ENCODE results near the gene TBC1D22A. TPM values are rescaled to one million over a fixed set of nuclear protein-coding genes. Genes with fewer than 3 reads are reported as not detected.
"Not testable (repeated sequence)": the region's sequence is repeated elsewhere in the genome, so short reads cannot be mapped to it uniquely, and the experiment has no call there.

Gene TBC1D22A
- total RNA-seq, 1 experiment from 2014 or later: 26.0 TPM

- no peak overlapping the region for H3K4me3 Mint-ChIP-seq (ENCODE audit: unreplicated experiment)
- no peak for TF ChIP-seq CTCF (IDR thresholded peaks at IDR 0.05; ENCODE audit: unreplicated experiment)
- H3K36me3 Mint-ChIP-seq (ENCODE audit: insufficient read depth, unreplicated experiment): peaks cover 5% of the 10 kb centered on the region
These were observed 212.5 kb downstream of the TBC1D22A start for GRCh38 chr22:46974631-46975585.

GRCh38 chr22:46976143-46976542 lies 213.7 kb downstream of the TBC1D22A start:
- no peak for DNase-seq (ENCODE audit: unreplicated experiment)
- Mint-ChIP-seq H3K9me3 (ENCODE audit: unreplicated experiment) (no peaks in the 10 kb centered on the region), H3K27ac (ENCODE audit: low read depth, unreplicated experiment) (no peak overlapping the region), H3K4me3 (ENCODE audit: unreplicated experiment) (no peak overlapping the region), H3K36me3 (ENCODE audit: insufficient read depth, unreplicated experiment) (peaks cover 5% of the 10 kb centered on the region), H3K27me3 (ENCODE audit: insufficient read depth, unreplicated experiment) (no peaks in the 10 kb centered on the region), H3K4me1 (ENCODE audit: insufficient read depth, unreplicated experiment) (no peaks in the 10 kb centered on the region)
- no TSS peak for BruUV-seq (replicated peaks)
- ChIA-PET CTCF (interaction anchor here (0.9 kb wide), 1 partner anchor 9 kb away, joined by 3 read pairs; no protein-coding TSS in a partner anchor), POLR2A (no interaction called here)
- intact Hi-C loops (cut with micrococcal nuclease): no loop called here
- TF ChIP-seq CTCF (IDR thresholded peaks at IDR 0.05; ENCODE audit: unreplicated experiment): no peak

More at GRCh38 chr22:46974631-46975585, 212.5 kb downstream of the TBC1D22A start:
- ChIA-PET POLR2A (interaction anchor here (0.6 kb wide), 1 partner anchor 459 kb away, joined by 3 read pairs; no protein-coding TSS in a partner anchor), CTCF (interaction anchor here (0.6 kb wide), 2 partner anchors 10 to 231 kb away, joined by 3 to 4 read pairs; no protein-coding TSS in a partner anchor)
- Mint-ChIP-seq H3K4me1 (ENCODE audit: insufficient read depth, unreplicated experiment) (no peaks in the 10 kb centered on the region), H3K27me3 (ENCODE audit: insufficient read depth, unreplicated experiment) (no peaks in the 10 kb centered on the region), H3K27ac (ENCODE audit: low read depth, unreplicated experiment) (no peak overlapping the region), H3K9me3 (ENCODE audit: unreplicated experiment) (no peaks in the 10 kb centered on the region)
- intact Hi-C loops (cut with micrococcal nuclease): no loop called here
- no TSS peak for BruUV-seq (replicated peaks)
- no peak for DNase-seq (ENCODE audit: unreplicated experiment)

- Mint-ChIP-seq H3K36me3 (ENCODE audit: insufficient read depth, unreplicated experiment) (peaks cover 5% of the 10 kb centered on the region), H3K4me1 (ENCODE audit: insufficient read depth, unreplicated experiment) (no peaks in the 10 kb centered on the region), H3K4me3 (ENCODE audit: unreplicated experiment) (no peak overlapping the region), H3K27ac (ENCODE audit: low read depth, unreplicated experiment) (no peak overlapping the region), H3K9me3 (ENCODE audit: unreplicated experiment) (no peaks in the 10 kb centered on the region), H3K27me3 (ENCODE audit: insufficient read depth, unreplicated experiment) (no peaks in the 10 kb centered on the region)
- no peak for DNase-seq (ENCODE audit: unreplicated experiment)
- no TSS peak for BruUV-seq (replicated peaks)
- intact Hi-C loops (cut with micrococcal nuclease): no loop called here
- CTCF ChIA-PET: interaction anchor here (0.9 to 1.5 kb wide), 2 partner anchors 8 to 173 kb away, joined by 3 read pairs; no protein-coding TSS in a partner anchor
- TF ChIP-seq CTCF (IDR thresholded peaks at IDR 0.05; ENCODE audit: unreplicated experiment): no peak
- POLR2A ChIA-PET: no interaction called here
These were observed 214.1 kb downstream of the TBC1D22A start for GRCh38 chr22:46976598-46976997.

GRCh38 chr22:46977656-46978343 lies 215.3 kb downstream of the TBC1D22A start:
- DNase-seq (ENCODE audit: unreplicated experiment): no peak
- intact Hi-C loops (cut with micrococcal nuclease): no loop called here
- H3K27ac Mint-ChIP-seq (ENCODE audit: low read depth, unreplicated experiment): no peak overlapping the region
- no TSS peak for BruUV-seq (replicated peaks)
- H3K4me3 Mint-ChIP-seq (ENCODE audit: unreplicated experiment): no peak overlapping the region
- H3K27me3 Mint-ChIP-seq (ENCODE audit: insufficient read depth, unreplicated experiment): no peaks in the 10 kb centered on the region
- H3K9me3 Mint-ChIP-seq (ENCODE audit: unreplicated experiment): no peaks in the 10 kb centered on the region
- ChIA-PET POLR2A (no interaction called here), CTCF (interaction anchor here (0.7 to 1.5 kb wide), 2 partner anchors 174 to 218 kb away, joined by 3 read pairs; no protein-coding TSS in a partner anchor)
- peaks cover 5% of the 10 kb centered on the region for H3K36me3 Mint-ChIP-seq (ENCODE audit: insufficient read depth, unreplicated experiment)
- no peak for TF ChIP-seq CTCF (IDR thresholded peaks at IDR 0.05; ENCODE audit: unreplicated experiment)
- peaks cover 5% of the 10 kb centered on the region for H3K4me1 Mint-ChIP-seq (ENCODE audit: insufficient read depth, unreplicated experiment)

GRCh38 chr22:46978668-46979067 lies 216.2 kb downstream of the TBC1D22A start:
- H3K4me3 Mint-ChIP-seq (ENCODE audit: unreplicated experiment); POLR2A ChIA-PET; BruUV-seq (replicated peaks); DNase-seq (ENCODE audit: unreplicated experiment); H3K9me3 Mint-ChIP-seq (ENCODE audit: unreplicated experiment); H3K36me3 Mint-ChIP-seq (ENCODE audit: insufficient read depth, unreplicated experiment); H3K27ac Mint-ChIP-seq (ENCODE audit: low read depth, unreplicated experiment); intact Hi-C loops (cut with micrococcal nuclease); H3K27me3 Mint-ChIP-seq (ENCODE audit: insufficient read depth, unreplicated experiment): not testable (repeated sequence)
- CTCF ChIA-PET: interaction anchor here (0.7 kb wide), 1 partner anchor 112 kb away, joined by 3 read pairs; no protein-coding TSS in a partner anchor
- H3K4me1 Mint-ChIP-seq (ENCODE audit: insufficient read depth, unreplicated experiment): peaks cover 10% of the 10 kb centered on the region
